HEK293T (cell line): ENCODE measurements around the gene DMTF1.

ENCODE experiments used
- ARNT ChIP-seq: fragments of 450-650 bp; IDR thresholded peaks from 2 replicates; pipeline ENCODE4 v1.6.1; 2017; ENCODE audit warnings: mild to moderate bottlenecking
- BHLHE40 ChIP-seq: fragments of 450-650 bp; IDR thresholded peaks from 2 replicates; pipeline ENCODE4 v1.6.1; 2016; ENCODE audit warnings: mild to moderate bottlenecking, moderate library complexity, borderline replicate concordance
- ELF4 ChIP-seq: fragments of 450-650 bp; IDR thresholded peaks from 2 replicates; pipeline ENCODE4 v1.6.1; 2017; ENCODE audit warnings: antibody characterized with exemption
- FOXA1 ChIP-seq: fragments of 450-650 bp; IDR thresholded peaks from 2 replicates; pipeline ENCODE4 v1.6.1; 2016; ENCODE audit warnings: mild to moderate bottlenecking
- FOXK2 ChIP-seq: fragments of 450-650 bp; IDR thresholded peaks from 2 replicates; pipeline ENCODE4 v1.6.1; 2016; ENCODE audit warnings: mild to moderate bottlenecking
- FOXM1 ChIP-seq: fragments of 450-650 bp; IDR thresholded peaks from 2 replicates; pipeline ENCODE4 v1.6.1; 2017; ENCODE audit warnings: mild to moderate bottlenecking, borderline replicate concordance
- HDGF ChIP-seq: fragments of 450-650 bp; IDR thresholded peaks from 2 replicates; pipeline ENCODE4 v1.6.1; 2017; ENCODE audit warnings: antibody characterized with exemption, borderline replicate concordance
- L3MBTL2 ChIP-seq: fragments of 450-650 bp; conservative IDR thresholded peaks from 2 replicates; pipeline ENCODE4 v1.6.1; 2016; ENCODE audit warnings: mild to moderate bottlenecking
- LEF1 ChIP-seq: fragments of 450-650 bp; IDR thresholded peaks from 2 replicates; pipeline ENCODE4 v1.6.1; 2017; ENCODE audit warnings: mild to moderate bottlenecking, borderline replicate concordance
- NFRKB ChIP-seq: fragments of 450-650 bp; IDR thresholded peaks from 2 replicates; pipeline ENCODE4 v1.6.1; 2016; ENCODE audit warnings: mild to moderate bottlenecking, moderate library complexity
- SP1 ChIP-seq: fragments of 450-650 bp; IDR thresholded peaks from 2 replicates; pipeline ENCODE4 v1.6.1; 2017
- SUZ12 ChIP-seq: fragments of 450-650 bp; IDR thresholded peaks from 2 replicates; pipeline ENCODE4 v1.6.1; 2016; ENCODE audit warnings: mild to moderate bottlenecking
- TARDBP ChIP-seq: fragments of 450-650 bp; IDR thresholded peaks from 2 replicates; pipeline ENCODE4 v1.6.1; 2016

GRCh38 chr7:87170828-87171227 is 18.6 kb downstream of the DMTF1 start:
- no peak for TF ChIP-seq TARDBP
- no peak for TF ChIP-seq ELF4
- TF ChIP-seq FOXM1, result no peak
- no peak for TF ChIP-seq SUZ12
- no peak for TF ChIP-seq NFRKB
- no peak for TF ChIP-seq ARNT
- TF ChIP-seq SP1, result no peak
- no peak for TF ChIP-seq HDGF
- TF ChIP-seq FOXA1, result no peak
- no peak for TF ChIP-seq BHLHE40
- no peak for TF ChIP-seq L3MBTL2
- TF ChIP-seq LEF1, result no peak
- TF ChIP-seq FOXK2, result no peak
